ENCODE results near the gene ABHD15.

ABHD15 gene, protein sequence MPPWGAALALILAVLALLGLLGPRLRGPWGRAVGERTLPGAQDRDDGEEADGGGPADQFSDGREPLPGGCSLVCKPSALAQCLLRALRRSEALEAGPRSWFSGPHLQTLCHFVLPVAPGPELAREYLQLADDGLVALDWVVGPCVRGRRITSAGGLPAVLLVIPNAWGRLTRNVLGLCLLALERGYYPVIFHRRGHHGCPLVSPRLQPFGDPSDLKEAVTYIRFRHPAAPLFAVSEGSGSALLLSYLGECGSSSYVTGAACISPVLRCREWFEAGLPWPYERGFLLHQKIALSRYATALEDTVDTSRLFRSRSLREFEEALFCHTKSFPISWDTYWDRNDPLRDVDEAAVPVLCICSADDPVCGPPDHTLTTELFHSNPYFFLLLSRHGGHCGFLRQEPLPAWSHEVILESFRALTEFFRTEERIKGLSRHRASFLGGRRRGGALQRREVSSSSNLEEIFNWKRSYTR

DNA sequence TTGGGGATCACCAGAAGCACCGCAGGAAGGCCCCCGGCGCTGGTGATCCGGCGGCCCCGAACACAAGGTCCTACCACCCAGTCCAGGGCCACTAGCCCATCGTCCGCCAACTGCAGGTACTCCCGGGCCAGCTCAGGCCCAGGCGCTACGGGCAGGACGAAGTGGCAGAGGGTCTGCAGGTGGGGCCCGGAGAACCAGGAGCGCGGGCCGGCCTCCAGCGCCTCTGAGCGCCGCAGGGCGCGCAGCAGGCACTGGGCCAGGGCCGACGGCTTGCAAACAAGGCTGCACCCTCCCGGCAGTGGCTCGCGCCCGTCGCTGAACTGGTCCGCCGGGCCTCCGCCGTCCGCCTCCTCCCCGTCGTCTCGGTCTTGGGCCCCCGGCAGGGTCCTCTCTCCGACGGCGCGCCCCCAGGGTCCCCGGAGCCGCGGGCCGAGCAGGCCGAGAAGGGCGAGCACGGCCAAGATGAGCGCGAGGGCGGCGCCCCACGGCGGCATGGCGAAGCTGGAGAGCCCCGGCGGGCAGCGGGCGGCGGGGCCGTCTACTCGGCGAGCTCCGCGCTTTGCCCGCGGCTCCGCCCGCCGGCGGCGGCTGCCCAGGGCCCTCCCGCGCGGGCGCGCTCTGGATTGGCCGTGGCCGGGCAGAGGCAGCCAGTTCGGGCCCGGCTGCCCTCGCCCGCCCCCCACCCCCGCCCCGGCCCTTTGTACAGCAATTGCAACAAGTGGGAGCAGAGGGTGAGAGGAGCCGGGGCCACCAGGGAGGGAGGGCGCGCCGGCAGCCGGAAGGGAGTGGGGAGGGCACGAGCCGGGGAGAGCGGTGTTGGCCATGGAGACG lies at the start of gene ABHD15:
ABHD15 (minus strand) TSS at position 565 of the 831 bp plus-strand sequence; CDS start at position 494, 71 bp downstream.
- peak; percentile 76 for DNase-seq

DNA sequence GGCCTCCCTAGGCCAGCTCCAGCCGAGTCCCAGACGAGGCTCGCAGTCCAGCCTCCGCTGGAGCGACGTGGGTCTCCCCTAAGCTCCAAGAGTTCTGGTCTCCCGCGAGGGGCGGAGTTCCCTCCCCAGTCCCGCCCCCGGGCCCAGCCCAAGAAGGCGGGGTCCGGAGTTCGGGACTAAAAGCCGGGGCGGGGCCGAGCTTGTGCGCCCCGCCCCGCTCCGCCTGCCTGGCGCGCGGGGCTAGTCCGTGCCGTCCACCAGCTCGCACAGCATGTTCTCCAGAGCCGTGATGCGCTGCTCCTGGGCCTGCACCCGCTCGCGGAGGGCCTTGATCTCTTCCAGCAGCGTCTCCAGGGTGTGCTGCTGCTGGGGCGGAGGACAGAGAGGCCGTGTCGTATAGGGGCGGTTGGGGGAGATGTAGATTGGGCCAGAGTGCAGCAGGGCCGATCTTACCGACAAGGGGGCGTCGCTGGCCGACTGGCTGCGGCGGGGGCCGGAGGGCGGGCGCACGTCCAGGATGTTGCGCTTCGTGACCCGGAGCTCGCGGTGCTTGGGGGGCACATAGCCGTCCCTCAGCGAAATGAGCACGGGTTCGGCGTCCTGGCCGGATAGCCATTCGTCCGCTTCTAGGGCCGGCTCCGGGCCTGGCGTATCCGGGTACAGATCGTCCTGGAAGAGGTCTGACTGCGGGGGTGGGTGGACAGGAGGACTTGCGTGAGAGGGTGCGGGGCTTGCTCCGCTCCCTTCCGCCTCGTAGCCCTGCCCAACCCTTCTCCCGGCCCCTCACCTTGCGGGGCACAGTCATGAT lies 48.9 kb upstream of the ABHD15 start:
- DNase-seq, result peak; percentile 86

DNA sequence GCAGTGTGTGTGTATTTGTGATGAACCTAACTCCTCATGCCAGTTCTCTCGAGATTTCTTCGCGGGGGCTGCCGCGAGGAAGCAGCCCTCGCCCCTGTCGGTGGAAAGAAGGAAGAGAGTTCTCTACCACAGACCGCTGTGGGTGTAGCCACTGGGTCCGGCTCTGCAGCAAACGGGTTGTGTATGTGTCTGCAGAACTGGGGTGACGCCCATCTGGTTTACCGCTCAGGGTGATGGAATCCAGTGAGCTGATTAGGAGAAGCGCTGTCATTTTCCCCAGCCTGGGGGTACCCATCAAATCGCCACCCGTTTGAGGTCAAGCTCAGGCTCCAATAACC lies 48.2 kb upstream of the ABHD15 start:
- peak; percentile 35 for DNase-seq

DNA sequence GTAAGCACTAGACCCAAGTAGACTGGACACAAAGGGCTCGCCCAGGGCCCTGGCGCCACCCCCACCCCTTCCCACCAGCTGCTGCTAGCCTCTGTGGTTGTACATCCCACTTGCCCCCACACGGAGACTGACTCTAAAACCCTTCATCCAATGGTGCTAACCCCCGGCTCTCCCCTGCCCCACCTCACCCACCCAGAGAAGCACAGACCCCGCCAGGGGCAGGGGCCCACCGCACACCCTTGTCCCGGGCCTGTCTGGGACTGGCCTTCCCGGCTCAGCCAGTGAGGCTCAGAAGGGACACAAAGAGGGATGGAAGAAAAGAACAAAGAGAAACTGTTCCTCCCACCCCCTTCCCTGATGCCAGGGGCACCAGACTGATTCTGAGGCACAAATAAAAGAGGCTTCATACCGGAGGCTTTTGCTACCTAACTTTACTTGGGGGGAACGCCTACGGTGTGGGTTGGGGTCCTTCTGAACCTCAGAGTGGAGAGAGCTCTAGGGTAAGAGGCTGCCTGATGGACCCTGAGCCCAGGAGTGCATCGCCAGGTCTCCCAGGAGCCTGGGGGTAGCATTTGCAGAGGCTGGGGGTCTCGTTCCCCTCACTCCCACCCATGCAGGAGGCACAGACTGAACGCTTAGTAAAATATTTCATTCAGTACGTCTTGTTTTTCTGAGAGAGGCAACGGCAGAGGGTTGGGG lies 47.7 kb upstream of the ABHD15 start:
- no peak for DNase-seq

DNA sequence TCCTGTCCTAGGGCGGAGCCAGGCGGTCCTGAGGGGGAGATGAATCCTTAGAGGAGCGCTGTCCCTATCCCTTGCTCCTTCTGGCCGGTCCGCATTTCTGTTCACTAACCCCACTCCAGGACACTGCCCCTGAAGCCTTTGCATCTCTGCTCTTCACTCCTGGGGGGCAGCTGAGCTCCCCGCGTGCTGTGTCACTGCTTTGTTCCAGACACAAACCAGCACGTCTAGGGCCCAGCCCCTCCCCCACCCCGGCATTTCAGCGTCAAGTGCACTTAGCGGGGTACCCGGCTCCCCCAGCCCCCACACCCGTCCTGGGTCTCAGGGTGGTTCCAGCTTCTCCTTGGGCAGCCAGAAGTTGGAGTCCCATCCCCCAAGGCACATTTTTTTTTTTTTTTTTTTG lies 47.0 kb upstream of the ABHD15 start:
- no peak for DNase-seq

DNA sequence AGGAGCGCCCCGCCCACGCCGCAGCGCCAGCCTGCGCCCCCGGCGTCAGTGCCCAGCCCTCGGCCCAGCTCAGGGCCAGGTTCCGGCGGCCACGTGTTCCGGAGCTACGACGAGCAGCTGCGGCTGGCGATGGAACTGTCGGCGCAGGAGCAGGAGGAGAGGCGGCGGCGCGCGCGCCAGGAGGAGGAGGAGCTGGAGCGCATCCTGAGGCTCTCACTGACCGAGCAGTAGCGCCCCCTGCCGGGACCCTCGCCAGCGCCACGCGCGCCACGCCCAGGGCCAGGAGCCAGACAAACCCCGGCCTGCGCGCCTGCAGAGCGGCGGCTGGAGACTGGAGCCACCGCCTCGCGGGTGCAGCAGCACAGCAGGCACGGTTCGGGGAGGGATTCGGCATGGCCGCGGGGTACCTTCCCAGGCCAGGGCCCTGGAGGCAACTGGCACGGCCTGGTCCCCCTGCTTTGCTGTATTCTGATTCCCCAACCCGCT lies 46.6 kb upstream of the ABHD15 start:
- peak; percentile 77 for DNase-seq

DNA sequence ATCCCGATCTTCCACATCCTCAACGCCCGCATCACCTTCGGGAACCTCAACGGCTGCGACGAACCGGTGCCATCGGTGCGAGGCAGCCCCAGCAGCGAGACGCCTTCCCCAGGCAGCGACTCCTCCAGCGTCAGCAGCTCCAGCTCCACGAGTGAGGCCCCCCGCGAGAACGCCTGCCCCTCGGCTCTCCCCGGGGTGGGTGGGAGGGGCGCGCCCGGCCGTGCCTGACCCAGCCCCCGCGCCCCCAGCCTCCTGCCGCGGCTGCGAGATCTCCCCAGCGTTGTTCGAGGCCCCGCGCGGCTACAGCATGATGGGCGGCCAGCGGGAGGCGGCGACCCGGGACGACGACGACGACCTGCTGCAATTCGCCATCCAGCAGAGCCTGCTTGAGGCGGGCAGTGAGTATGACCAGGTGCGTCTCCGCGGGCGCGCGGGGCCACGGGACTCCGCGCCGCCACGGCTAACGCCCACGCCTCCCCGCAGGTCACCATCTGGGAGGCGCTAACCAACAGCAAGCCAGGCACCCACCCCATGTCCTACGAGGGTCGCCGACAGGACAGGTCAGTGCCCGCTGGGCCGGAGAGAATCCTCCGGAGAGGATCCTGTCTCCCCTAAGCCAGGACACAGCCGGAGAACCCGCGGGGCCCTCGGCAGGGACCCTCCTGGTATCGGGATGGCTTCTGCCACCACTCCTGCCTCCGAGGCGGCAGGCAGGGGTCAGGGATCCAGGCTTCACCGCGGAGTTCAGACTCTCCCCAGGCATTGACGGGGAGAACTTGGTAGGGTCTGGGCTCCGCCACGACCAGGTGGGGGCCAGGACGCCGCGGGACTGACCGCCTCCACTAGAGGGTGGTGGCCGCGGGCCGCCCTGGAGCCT lies 45.8 kb upstream of the ABHD15 start:
- DNase-seq, result no peak

DNA sequence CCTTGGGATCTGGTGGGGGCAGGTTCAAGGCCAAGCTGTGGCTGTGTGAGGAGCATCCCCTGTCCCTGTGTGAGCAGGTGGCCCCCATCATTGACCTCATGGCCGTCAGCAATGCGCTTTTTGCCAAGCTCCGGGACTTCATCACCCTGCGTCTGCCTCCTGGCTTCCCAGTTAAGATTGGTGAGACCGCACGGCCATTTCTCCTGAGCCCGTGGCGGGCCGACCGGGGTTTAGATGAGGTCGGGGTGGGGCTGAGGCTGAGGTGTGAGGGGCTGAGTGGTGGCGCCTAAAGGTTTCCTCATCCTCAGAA lies 45.2 kb upstream of the ABHD15 start:
- DNase-seq, result no peak

DNA sequence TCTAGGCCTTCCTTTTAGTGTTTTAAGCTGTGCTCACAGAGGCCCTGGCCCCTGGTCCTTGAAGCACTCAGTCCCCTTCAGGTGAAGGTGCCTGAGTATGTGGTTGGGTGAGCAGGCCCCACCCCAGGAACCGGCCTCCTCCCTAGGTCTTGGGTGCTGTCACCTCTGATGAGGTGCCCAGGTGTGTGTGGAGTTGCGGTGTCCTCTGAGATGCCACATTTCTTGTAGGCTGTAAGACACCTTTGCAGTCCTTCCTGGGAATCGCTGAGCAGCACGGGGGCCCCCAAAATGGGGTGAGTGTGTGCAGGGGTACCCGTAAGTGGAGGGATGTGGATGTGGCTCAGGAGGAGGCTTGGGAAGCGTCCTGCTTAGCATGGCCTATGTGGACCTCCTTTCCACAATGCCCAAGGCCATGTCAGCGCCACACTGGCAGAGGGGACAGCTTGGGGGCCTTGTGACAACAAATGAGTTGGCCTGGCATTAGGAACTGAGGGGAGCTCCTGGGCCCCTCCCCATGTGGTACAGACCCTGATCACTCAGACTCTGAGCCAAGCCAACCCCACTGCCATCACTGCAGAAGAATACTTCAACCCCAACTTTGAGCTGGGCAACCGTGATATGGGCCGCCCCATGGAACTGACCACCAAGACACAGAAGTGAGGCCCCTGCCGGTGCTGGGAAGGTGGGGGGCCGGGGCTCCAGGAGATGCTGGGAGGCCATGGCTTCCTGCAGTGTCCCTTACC lies 44.7 kb upstream of the ABHD15 start:
- no peak for DNase-seq

DNA sequence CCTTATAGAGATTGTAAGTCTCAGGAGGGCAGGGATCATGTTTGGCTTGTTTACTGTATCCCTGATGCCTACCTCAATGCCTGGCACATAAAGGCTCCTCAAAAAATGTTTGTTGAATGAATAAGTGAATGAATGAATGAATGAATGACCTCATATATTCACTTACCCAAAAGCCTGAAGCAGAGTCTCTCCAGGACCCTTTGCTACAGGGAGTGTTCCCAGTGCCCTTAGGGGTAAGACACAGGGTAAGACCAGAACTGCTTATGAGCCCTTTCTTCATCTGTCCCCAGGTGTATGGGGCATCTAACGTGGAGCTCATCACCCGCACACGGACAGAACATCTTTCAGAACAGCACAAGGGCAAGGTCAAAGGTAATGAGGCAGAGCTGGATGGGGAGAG lies 43.6 kb upstream of the ABHD15 start:
- DNase-seq, result no peak

DNA sequence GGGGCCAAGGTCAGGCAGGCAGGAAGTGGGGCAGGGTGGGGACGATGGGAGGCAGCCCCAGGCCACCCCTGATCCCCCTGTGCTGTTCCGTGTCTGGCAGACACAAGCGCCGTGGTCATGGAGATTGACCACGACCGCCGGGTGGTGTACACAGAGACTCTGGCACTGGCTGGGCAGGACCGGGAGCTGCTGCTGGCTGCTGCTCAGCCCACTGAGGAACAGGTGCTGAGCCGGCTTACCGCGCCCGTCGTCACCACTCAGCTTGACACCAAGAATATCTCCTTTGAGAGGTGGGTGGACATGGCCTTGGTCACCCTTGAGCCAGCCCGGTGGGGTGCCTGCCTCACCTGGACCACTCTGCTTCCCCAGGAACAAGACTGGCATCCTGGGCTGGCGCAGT lies 42.1 kb upstream of the ABHD15 start:
- no peak for DNase-seq

DNA sequence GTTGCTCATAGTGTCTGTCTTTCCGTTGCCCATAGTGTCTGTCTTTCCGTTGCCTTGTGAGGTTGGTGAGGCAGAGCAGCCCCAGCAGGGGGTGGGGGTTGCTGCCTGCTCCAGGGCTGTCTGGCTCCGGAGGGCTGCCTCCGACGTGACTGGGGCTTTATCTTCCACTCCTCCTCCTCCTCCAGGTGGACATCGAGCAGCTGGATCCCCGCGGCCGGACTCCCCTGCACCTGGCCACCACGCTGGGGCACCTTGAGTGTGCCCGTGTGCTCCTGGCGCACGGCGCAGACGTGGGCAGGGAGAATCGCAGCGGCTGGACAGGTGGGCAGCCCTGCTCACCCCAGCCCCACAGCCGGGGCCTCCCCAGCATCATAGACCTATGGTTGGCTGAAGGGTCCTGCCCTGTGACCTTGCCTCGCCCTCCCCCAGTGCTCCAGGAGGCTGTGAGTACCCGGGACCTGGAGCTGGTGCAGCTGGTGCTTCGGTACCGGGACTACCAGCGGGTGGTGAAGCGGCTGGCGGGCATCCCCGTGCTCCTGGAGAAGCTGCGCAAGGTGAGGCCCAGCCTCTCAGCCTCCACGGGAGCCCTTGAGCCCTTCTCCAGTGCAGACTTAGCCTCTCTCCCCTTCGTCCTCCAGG lies 40.8 kb upstream of the ABHD15 start:
- no peak for DNase-seq

DNA sequence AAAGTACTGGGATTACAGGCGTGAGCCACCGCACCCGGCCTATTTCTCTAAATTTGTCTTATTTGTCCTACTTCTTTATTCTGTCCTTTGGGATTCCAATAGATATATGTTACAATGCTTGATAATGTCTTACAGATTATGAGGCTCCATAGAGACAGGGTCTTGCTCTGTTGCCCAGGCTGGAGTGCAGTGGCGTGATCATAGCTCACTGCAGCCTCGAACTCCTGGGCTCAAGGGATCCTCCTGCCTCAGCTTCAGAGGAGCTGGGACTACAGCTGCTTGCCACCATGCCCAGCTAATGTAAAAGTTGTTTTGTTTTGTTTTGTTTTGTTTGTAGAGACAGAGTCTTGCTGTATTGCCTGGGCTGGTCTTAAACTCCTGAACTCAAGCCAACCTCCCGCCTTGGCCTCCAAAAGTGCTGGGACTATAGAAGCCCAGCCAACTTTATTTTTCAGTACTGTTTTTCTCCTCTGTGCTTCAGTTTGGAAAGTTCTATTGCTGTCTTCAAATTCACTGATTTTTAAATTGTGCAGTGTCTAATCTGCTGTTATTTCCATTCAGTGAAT lies 36.4 kb upstream of the ABHD15 start:
- no peak for DNase-seq

DNA sequence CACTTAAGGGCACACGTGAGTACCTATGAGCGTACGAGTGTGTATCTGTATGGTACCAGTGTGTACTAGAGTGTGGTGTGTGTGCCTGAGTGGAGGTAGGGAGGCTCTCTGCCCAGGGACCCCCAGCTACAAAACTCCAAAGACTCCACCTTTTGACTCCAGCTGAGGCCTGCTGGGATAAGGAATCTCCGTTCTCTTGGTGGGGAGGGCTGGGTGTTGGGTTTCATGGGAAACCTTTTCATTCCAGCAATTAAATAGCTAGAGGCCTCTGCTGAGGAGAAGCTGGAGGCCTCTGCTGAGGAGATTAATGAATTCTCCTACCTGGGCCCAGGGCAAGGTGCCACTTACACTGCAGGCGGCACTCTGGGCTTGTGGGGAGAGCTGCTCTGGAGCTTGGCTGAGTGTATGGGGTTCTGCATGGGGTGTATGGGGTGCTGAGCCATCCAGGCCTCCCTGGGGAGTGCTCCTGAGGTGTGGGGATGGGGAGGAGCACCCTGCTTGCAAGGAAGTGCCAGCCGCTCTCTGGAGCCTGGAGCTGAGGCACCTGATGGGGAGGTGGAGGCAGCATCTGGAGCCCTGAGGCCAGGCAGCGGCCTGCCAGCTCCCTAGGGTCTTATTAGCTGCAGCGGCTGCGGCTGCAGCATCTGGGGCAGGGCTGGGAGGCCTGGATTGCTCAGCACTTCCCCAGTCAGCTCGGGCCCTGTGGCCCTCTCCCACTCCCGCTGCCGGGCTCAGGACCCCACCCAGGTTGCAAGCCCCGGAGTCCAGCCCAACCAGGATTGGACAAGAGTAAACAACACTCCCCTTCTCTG lies 30.7 kb upstream of the ABHD15 start:
- DNase-seq, result no peak

DNA sequence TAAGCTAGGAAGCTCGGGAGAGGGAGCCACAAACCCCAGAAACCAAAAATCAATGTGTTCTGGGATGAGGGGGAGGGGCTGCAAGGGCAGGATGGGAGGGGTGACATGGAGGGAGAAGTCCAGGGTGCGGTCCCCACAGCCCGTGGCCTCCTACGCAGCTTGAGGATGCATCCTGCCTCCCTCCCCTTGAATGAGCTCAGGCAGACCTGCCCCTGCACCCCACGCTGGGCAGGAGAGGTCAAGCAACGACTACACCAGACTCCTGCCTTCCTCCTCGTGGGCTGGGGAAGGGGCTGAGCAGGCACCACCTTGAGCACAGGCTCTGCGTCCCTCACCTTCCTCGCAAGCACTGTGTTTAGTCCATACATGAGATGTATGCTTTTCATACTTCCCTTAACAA lies 30.0 kb upstream of the ABHD15 start:
- DNase-seq, result no peak

DNA sequence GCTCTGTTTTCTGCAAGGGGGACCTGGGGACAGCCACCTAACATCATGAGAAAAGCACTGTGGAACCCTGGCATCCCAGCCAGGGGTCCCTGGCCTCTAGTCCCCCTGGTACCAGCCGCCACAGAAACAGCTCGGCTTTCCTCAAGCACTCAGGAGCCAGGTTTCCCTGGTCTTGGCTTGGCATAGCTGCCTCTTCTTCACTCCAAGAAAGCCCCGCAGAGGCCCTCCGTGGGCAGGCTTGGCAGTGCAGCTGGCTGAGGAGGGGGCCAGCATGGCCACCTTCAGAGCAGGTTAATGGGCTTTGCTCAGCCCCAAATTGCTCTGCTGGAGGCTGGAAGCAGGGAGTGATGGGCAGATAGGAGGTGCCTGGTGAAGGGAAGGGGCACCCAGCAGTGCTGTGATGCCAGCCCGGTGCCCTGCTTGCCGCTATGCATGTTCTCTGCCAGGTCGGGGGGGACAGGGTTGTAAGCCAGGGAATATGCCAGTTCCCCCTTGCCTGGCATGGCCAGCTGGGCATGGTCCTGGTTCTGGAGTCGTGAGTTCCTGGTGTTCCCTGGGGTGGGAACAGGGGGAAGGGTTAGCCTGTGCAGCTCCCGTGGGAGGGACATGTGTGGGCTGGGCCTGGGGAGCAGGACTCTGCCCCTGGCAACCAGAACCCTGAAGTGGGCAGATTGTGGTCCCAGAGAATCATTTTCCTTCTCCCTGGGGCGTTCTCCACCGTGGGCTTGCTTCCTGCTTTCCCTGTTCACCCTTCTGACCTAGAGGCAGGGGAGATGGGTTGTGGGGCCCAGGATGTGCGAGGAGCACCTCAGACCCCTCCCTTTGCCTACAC lies 29.3 kb upstream of the ABHD15 start:
- DNase-seq, result no peak

DNA sequence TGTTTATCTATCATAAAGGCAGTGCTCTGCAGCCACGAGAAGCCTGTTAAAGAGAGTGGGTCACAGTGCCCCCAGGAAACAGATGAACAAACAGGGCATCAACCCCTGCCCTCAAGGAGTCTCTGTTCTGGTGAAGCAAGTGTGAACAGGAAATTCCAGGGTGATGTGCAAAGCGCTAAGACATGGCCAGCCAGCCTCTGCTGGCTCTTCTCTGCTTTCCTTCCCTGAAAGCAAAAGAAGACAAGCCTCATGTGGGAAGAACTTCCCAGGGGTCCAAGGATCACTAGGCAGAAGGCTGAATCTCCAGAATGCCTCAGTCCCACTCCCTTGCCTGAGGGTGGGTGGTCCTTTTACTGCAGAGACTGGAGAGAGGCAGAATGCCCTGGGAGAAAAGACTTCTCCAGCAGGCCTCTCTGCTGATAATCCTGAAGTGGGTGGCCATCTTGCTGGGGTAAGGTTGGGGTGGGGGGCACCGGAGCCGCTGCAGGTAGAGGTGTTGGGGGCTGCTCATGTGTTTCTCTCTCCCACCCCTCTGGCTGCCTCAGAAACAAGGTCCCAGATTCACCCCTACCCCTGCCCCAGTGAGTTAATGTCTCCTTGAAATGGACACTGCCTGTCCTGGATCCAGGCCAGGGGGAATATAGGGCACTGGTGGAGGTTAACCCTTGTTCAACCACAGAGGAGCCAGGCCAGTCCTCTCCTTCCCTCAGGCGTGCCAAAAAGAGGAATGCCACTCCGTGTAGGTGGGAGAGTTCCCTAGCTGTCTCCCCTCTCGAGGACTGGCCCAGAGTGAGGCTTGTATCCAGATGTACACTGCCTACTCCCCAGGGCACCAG lies 28.5 kb upstream of the ABHD15 start:
- DNase-seq, result no peak

All from EL (cell line).